IMR-90 (cell line): ENCODE measurements around the gene IGF1R. TPM values are rescaled to one million over a fixed set of nuclear protein-coding genes. Genes with fewer than 3 reads are reported as not detected.

ENCODE experiments used
- ATAC-seq: fragments of 200-7000 bp; cut with Tn5 transposase; 2 replicates; pipeline ENCODE4 v1.9.1; 2020; ENCODE audit warnings: low read depth, mild to moderate bottlenecking, moderate library complexity
- BruUV-seq: library from RNA; stranded (reverse); fragments of 400-500 nt; replicated peaks from 2 replicates; lab custom pipeline; 2021; lab: Mats Ljungman, UMichigan
- CTCF ChIA-PET: fragments of 300-600 bp; formaldehyde crosslinking; extraction: SDS; loops from one replicate; lab custom pipeline; 2021; ENCODE audit warnings: antibody characterized with exemption; lab: Yijun Ruan, JAX
- POLR2A ChIA-PET: fragments of 300-600 bp; sonication (Branson Sonifier 250); formaldehyde crosslinking; loops from one replicate; lab custom pipeline; 2022; ENCODE audit warnings: antibody characterized with exemption; ENCODE audit not compliant: unreplicated experiment; lab: Charles Lee
- DNase-seq: peaks from one replicate; pipeline ENCODE4 v3.0.0; 2013
- H2AFZ ChIP-seq: replicated peaks from 2 replicates; pipeline ENCODE3; 2013; ENCODE audit warnings: low read length, mild to moderate bottlenecking; ENCODE audit not compliant: poor library complexity
- H2AK5ac ChIP-seq: 2 replicates; pipeline ENCODE4 v1.6.1; 2013; ENCODE audit warnings: low read depth, low read length, inconsistent platforms
- H2AK9ac ChIP-seq: replicated peaks from 2 replicates; pipeline ENCODE3; 2013; ENCODE audit warnings: mild to moderate bottlenecking, low read depth, low read length, moderate library complexity; ENCODE audit not compliant: poor library complexity
- H2BK120ac ChIP-seq: 2 replicates; pipeline ENCODE4 v1.6.1; 2013; ENCODE audit warnings: low read depth, low read length, inconsistent platforms
- H2BK15ac ChIP-seq: 3 replicates; pipeline ENCODE4 v1.6.1; 2013; ENCODE audit warnings: low read depth, low read length, inconsistent platforms
- H2BK20ac ChIP-seq: 2 replicates; pipeline ENCODE4 v1.6.1; 2013; ENCODE audit warnings: low read depth, mild to moderate bottlenecking, inconsistent platforms, low read length, moderate library complexity
- H2BK5ac ChIP-seq: 2 replicates; pipeline ENCODE4 v1.6.1; 2013; ENCODE audit warnings: mild to moderate bottlenecking, low read depth, low read length, inconsistent platforms; ENCODE audit not compliant: poor library complexity, severe bottlenecking
- H3K14ac ChIP-seq: replicated peaks from 2 replicates; pipeline ENCODE4 v1.6.1; 2013; ENCODE audit warnings: low read depth, low read length, inconsistent platforms
- H3K18ac ChIP-seq: 2 replicates; pipeline ENCODE4 v1.6.1; 2013; ENCODE audit warnings: low read depth, low read length, control low read depth
- H3K23ac ChIP-seq: 2 replicates; pipeline ENCODE4 v1.6.1; 2013; ENCODE audit warnings: low read depth, low read length, inconsistent platforms
- H3K27ac ChIP-seq: 2 replicates; pipeline ENCODE4 v1.5.1; 2013; ENCODE audit warnings: mild to moderate bottlenecking, control low read depth, low read length; ENCODE audit not compliant: insufficient read depth
- H3K27me3 ChIP-seq: 2 replicates; pipeline ENCODE4 v1.6.1; 2013; ENCODE audit warnings: low read length; ENCODE audit not compliant: control insufficient read depth, insufficient read depth
- H3K36me3 ChIP-seq: 2 replicates; pipeline ENCODE4 v1.6.1; 2013; ENCODE audit warnings: low read length, mixed read lengths; ENCODE audit not compliant: control insufficient read depth, insufficient read depth
- H3K4ac ChIP-seq: 2 replicates; pipeline ENCODE4 v1.6.1; 2013; ENCODE audit warnings: low read depth, low read length, inconsistent platforms
- H3K4me1 ChIP-seq: 2 replicates; pipeline ENCODE4 v1.6.1; 2013; ENCODE audit warnings: low read length, mixed read lengths; ENCODE audit not compliant: control insufficient read depth, insufficient read depth
- H3K4me2 ChIP-seq: 2 replicates; pipeline ENCODE4 v1.6.1; 2013; ENCODE audit warnings: low read depth, mild to moderate bottlenecking, control low read depth, low read length, moderate library complexity
- H3K4me3 ChIP-seq: 2 replicates; pipeline ENCODE4 v1.5.1; 2013; ENCODE audit warnings: low read depth, mild to moderate bottlenecking, control low read depth, low read length, moderate library complexity; ENCODE audit not compliant: insufficient read depth
- H3K56ac ChIP-seq: 2 replicates; pipeline ENCODE4 v1.6.1; 2013; ENCODE audit warnings: low read length, inconsistent platforms; ENCODE audit not compliant: insufficient read depth; ENCODE audit errors: extremely low read depth
- H3K79me1 ChIP-seq, 2 experiments: 2 replicates each; pipeline ENCODE4 v1.6.1; 2013; ENCODE audit warnings: low read length in 2 of 2, inconsistent platforms in 1 of 2, low read depth in 1 of 2
- H3K9ac ChIP-seq: 2 replicates; pipeline ENCODE4 v1.6.1; 2013; ENCODE audit warnings: low read depth, low read length, control low read depth
- H3K9me1 ChIP-seq: 2 replicates; pipeline ENCODE4 v1.6.1; 2013; ENCODE audit warnings: low read length, inconsistent platforms; ENCODE audit not compliant: insufficient read depth
- H3K9me3 ChIP-seq: 2 replicates; pipeline ENCODE4 v1.6.1; 2013; ENCODE audit warnings: low read length; ENCODE audit not compliant: control insufficient read depth, insufficient read depth
- H4K20me1 ChIP-seq: 2 replicates; pipeline ENCODE4 v1.6.1; 2013; ENCODE audit warnings: low read length, inconsistent platforms; ENCODE audit not compliant: insufficient read depth
- H4K5ac ChIP-seq: 2 replicates; pipeline ENCODE4 v1.6.1; 2013; ENCODE audit warnings: mild to moderate bottlenecking, low read depth, low read length, control low read depth
- H4K8ac ChIP-seq, 2 experiments: 2 replicates each; pipeline ENCODE4 v1.6.1; 2013; ENCODE audit warnings: low read depth in 2 of 2, low read length in 2 of 2, control low read depth in 1 of 2, inconsistent platforms in 1 of 2
- H4K91ac ChIP-seq: 2 replicates; pipeline ENCODE4 v1.6.1; 2013; ENCODE audit warnings: low read depth, low read length, inconsistent platforms; ENCODE audit not compliant: insufficient read depth
- FOS ChIP-seq: fragments of 150-350 bp; IDR thresholded peaks from 2 replicates; pipeline ENCODE4 v1.6.1; 2016; ENCODE audit warnings: low read depth, low read length
- MAFK ChIP-seq: IDR thresholded peaks from 2 replicates; pipeline ENCODE4 v1.6.1; 2012; ENCODE audit warnings: low read depth, low read length, improper control_type of control experiment
- MAZ ChIP-seq: IDR thresholded peaks from 2 replicates; pipeline ENCODE4 v1.6.1; 2012; ENCODE audit warnings: low read depth, mild to moderate bottlenecking, low read length, improper control_type of control experiment, moderate library complexity, borderline replicate concordance
- MXI1 ChIP-seq: IDR thresholded peaks from 2 replicates; pipeline ENCODE4 v1.6.1; 2012; ENCODE audit warnings: low read depth, mild to moderate bottlenecking, low read length, moderate library complexity, borderline replicate concordance
- POLR2A ChIP-seq: IDR thresholded peaks from 2 replicates; pipeline ENCODE4 v1.6.1; 2012; ENCODE audit warnings: mild to moderate bottlenecking, low read depth, low read length
- RFX5 ChIP-seq: IDR thresholded peaks from 2 replicates; pipeline ENCODE4 v1.8.0; 2012; ENCODE audit warnings: low read depth, mild to moderate bottlenecking, low read length, moderate library complexity
- WGBS, 2 experiments: methylation state at CpG; one replicate each; pipeline versions ENCODE4 v1.1.5 to v1.1.7; 2013; ENCODE audit warnings: missing lambda C conversion rate in 2 of 2; ENCODE audit not compliant: insufficient read length in 1 of 2; ENCODE audit errors: extremely low coverage in 2 of 2; 5-methylcytosine and 5-hydroxymethylcytosine counted together
- dilution Hi-C: fragments of 300-500 bp; cut with HindIII; formaldehyde crosslinking; loops from one replicate; pipeline ENCODE4 v1.14.3; 2018; ENCODE audit warnings: low sequenced_read_pairs; ENCODE audit not compliant: unreplicated experiment
- in situ Hi-C: fragments of 300-500 bp; cut with MboI; formaldehyde crosslinking; loops from 3 replicates; pipeline ENCODE4 v1.14.3; 2019; ENCODE audit warnings: low sequenced_read_pairs, inconsistent platforms, mixed read lengths
- intact Hi-C: fragments of 100-400 bp; cut with micrococcal nuclease; formaldehyde crosslinking; loops from 2 replicates; pipeline ENCODE4 v1.10.0; 2022
- polyA plus RNA-seq, 3 experiments: library from polyadenylated mRNA; depleted of rRNA; stranded (reverse); fragments of >200 nt; gene quantifications; 2 replicates each; pipeline ENCODE4 v1.2.3, GENCODE V29; 2012; ENCODE audit warnings: low replicate concordance in 1 of 3
- total RNA-seq: library from RNA; depleted of rRNA; stranded (reverse); fragments of >200 nt; gene quantifications from 2 replicates; pipeline ENCODE4 v1.2.3, GENCODE V29; 2012
- TF ChIP-seq, protein P1 (sequence below): conservative IDR thresholded peaks from 2 replicates; pipeline ENCODE4 v1.5.1; 2012; ENCODE audit warnings: mild to moderate bottlenecking, low read depth, low read length, improper control_type of control experiment

The IGF1R gene
- total and polyA plus RNA-seq, 2 of the 4 experiments (the other 2 are of a cell fraction), result 24.0 to 24.9 TPM

GRCh38 chr15:98729446-98730042 is 81.2 kb downstream of the IGF1R start:
- Histone ChIP-seq H3K56ac (0 out of 2 replicates have a peak overlapping the region, but pooled peaks have one; percentile 39), H2BK20ac (peak overlapping the region; percentile 17), H3K9me1 (peaks cover 43% of the 10 kb centered on the region), H3K9me3 (no peaks in the 10 kb centered on the region), H3K27ac (peak overlapping the region; percentile 51), H4K20me1 (peaks cover 57% of the 10 kb centered on the region), H3K4me1 (peaks cover 29% of the 10 kb centered on the region), H2AFZ (no peak overlapping the region), H3K14ac (peak overlapping the region; percentile 69), H3K4me2 (no peak overlapping the region; the same call in 1 of the 2 replicates), H4K91ac (peak overlapping the region; percentile 70), H3K18ac (peak overlapping the region; percentile 3; the same call in 1 of the 2 replicates), H3K9ac (peak overlapping the region; percentile 7; the same call in 1 of the 2 replicates), H2AK5ac (peak overlapping the region; percentile 82), H3K4ac (peak overlapping the region; percentile 80), H3K36me3 (no peaks in the 10 kb centered on the region), H3K27me3 (no peaks in the 10 kb centered on the region), H4K8ac (peak overlapping the region; percentile 57 to 66), H3K79me1 (peaks cover 39 to 78% of the 10 kb centered on the region in 2 experiments), H3K4me3 (no peak overlapping the region), H3K23ac (peak overlapping the region; percentile 85), H4K5ac (peak overlapping the region; percentile 17), H2AK9ac (peak overlapping the region; percentile 53), H2BK5ac (peak overlapping the region; percentile 96), H2BK15ac (peak overlapping the region; percentile 72; the same call in 1 of the 3 replicates), H2BK120ac (peak overlapping the region; percentile 81)
- ChIA-PET CTCF (no interaction called here), POLR2A (no interaction called here)
- in situ Hi-C loops, result no loop called here
- no peak for DNase-seq
- intact Hi-C loops, result loop anchor here (5.0 kb wide), 3 partner anchors 57 to 173 kb away; no protein-coding TSS in a partner anchor
- WGBS, 2 experiments, result no CpG with 5 or more reads among the region's 3 CpGs
- ATAC-seq, result no peak
- dilution Hi-C loops, result no loop called here
- TF ChIP-seq FOS (no peak), MAZ (no peak), MAFK (no peak), RFX5 (no peak), MXI1 (no peak), POLR2A (no peak)
- TF ChIP-seq, protein P1, sequence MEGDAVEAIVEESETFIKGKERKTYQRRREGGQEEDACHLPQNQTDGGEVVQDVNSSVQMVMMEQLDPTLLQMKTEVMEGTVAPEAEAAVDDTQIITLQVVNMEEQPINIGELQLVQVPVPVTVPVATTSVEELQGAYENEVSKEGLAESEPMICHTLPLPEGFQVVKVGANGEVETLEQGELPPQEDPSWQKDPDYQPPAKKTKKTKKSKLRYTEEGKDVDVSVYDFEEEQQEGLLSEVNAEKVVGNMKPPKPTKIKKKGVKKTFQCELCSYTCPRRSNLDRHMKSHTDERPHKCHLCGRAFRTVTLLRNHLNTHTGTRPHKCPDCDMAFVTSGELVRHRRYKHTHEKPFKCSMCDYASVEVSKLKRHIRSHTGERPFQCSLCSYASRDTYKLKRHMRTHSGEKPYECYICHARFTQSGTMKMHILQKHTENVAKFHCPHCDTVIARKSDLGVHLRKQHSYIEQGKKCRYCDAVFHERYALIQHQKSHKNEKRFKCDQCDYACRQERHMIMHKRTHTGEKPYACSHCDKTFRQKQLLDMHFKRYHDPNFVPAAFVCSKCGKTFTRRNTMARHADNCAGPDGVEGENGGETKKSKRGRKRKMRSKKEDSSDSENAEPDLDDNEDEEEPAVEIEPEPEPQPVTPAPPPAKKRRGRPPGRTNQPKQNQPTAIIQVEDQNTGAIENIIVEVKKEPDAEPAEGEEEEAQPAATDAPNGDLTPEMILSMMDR, result no peak
- BruUV-seq, result no TSS peak
